IPS DF 19.7 (cell line): Measurements from ENCODE around the gene GLRX.
"Not testable (repeated sequence)": the region's sequence is repeated elsewhere in the genome, so short reads cannot be mapped to it uniquely, and the experiment has no call there.

Source experiments
- DNase-seq: peaks from one replicate; pipeline ENCODE4 v3.0.0-alpha.2; 2013; ENCODE audit warnings: low read depth, low spot score

Gene GLRX

GRCh38 chr5:95852567-95852966 is 30.0 kb upstream of the GLRX start:
- no peak for DNase-seq

- not testable (repeated sequence) for DNase-seq
Measured at GRCh38 chr5:95851141-95851540, 28.6 kb upstream of the GLRX start.

GRCh38 chr5:95850391-95850894 is 27.9 kb upstream of the GLRX start:
- no peak for DNase-seq

GRCh38 chr5:95848701-95849100 is 26.2 kb upstream of the GLRX start:
- no peak for DNase-seq

GRCh38 chr5:95847261-95847592 is 24.7 kb upstream of the GLRX start:
- DNase-seq: no peak

- no peak for DNase-seq
Measured at GRCh38 chr5:95846554-95847260, 24.2 kb upstream of the GLRX start.

GRCh38 chr5:95845391-95845790 is 22.9 kb upstream of the GLRX start:
- no peak for DNase-seq

- no peak for DNase-seq
Measured at GRCh38 chr5:95843733-95844223, 21.3 kb upstream of the GLRX start.

- DNase-seq: no peak
Measured at GRCh38 chr5:95842854-95843544, 20.5 kb upstream of the GLRX start.

- DNase-seq: no peak
Measured at GRCh38 chr5:95841914-95842812, 19.6 kb upstream of the GLRX start.

GRCh38 chr5:95840956-95841705 is 18.6 kb upstream of the GLRX start:
- no peak for DNase-seq

- no peak for DNase-seq
Measured at GRCh38 chr5:95839658-95840057, 17.1 kb upstream of the GLRX start.

GRCh38 chr5:95838556-95838955 is 16.0 kb upstream of the GLRX start:
- DNase-seq: no peak

- DNase-seq: no peak
Measured at GRCh38 chr5:95838001-95838520, 15.5 kb upstream of the GLRX start.

GRCh38 chr5:95837492-95837891 is 15.0 kb upstream of the GLRX start:
- no peak for DNase-seq

GRCh38 chr5:95836971-95837370 is 14.4 kb upstream of the GLRX start:
- DNase-seq: not testable (repeated sequence)

- DNase-seq: no peak
Measured at GRCh38 chr5:95836544-95836943, 14.0 kb upstream of the GLRX start.

- DNase-seq: no peak
Measured at GRCh38 chr5:95835682-95836385, 13.3 kb upstream of the GLRX start.

GRCh38 chr5:95832664-95833063 is 10.1 kb upstream of the GLRX start:
- no peak for DNase-seq

- no peak for DNase-seq
Measured at GRCh38 chr5:95830226-95830625, 7.7 kb upstream of the GLRX start.

GRCh38 chr5:95827892-95828246 is 5.3 kb upstream of the GLRX start:
- DNase-seq: no peak
